Stimulated activated CD8-positive, alpha-beta memory T cell treated with anti-CD3 and anti-CD28 coated beads, Interleukin-2, amount 100 ng/mL, for 48 hours (primary cell): ENCODE results near the gene RSRC1.
"Not testable (repeated sequence)": the region's sequence is repeated elsewhere in the genome, so short reads cannot be mapped to it uniquely, and the experiment has no call there.

Source experiments
- DNase-seq, 2 donors: peaks; one replicate each; pipeline ENCODE4 v3.0.0-alpha.2; 2020; ENCODE audit warnings: low read depth in 2 of 2

RSRC1 gene

DNA sequence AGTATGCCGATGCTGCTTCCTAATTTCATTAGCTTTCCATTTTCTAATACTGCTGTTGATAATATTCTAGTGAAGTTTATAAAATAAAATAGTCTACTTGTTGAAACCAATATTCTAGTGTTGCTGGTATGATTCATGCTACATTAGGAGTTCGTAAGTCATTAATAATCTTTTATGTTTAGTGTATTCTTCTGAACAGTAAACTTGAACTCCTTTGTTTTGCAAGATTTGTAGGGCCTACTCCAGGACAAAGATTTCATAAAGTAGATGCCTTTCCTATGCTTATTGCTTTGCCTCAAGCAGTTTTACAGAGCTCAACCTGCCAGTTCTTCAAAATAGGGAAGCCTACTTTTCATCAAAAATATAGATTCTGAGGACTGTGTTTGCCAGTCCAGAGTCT, 111.5 kb downstream of the RSRC1 start:
- DNase-seq = no peak

GRCh38 chr3:158226429-158226828, 116.5 kb downstream of the RSRC1 start:
- DNase-seq = no peak

GRCh38 chr3:158228942-158229341, 119.1 kb downstream of the RSRC1 start:
- DNase-seq = not testable (repeated sequence)

DNA sequence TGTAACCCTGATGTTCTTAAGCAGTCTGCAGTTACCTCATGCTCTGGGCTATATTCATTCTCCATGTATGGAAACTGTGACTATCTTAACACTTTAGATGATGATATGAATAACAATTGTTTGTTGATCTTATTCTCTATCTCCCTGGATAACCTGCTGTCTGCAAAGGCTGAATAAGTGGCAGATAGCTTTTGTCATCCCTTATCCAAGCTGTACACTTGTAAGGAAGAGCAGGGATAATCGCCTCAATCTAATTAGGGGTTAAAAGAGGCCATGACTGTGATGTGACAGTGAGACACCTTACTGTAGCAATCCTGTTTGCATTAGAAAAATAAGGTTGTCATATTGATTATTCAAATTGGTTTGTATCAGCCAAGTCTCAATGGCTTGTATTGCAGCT, 123.9 kb downstream of the RSRC1 start:
- DNase-seq = no peak

- no peak for DNase-seq
Observed at GRCh38 chr3:158244274-158244673, 134.4 kb downstream of the RSRC1 start.

DNA sequence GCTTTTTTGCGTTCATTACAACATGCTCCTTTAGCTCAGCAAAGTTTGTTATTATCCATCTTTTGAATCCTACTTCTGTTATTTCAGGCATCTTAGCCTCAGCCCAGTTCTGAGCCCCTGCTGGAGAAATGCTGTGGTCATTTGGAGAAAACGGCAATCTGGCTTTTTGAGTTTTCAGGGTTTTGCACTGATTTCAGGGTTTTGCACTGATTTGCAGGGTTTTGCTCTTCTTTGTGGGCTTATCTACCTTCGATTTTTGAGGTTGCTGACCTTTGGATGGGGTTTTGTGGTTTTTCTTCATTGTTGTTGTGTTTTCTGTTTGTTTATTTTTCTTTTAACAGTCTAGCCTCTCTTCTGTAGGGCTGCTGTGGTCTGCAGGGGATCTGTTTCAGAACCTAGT, 137.4 kb downstream of the RSRC1 start:
- DNase-seq = no peak

DNA sequence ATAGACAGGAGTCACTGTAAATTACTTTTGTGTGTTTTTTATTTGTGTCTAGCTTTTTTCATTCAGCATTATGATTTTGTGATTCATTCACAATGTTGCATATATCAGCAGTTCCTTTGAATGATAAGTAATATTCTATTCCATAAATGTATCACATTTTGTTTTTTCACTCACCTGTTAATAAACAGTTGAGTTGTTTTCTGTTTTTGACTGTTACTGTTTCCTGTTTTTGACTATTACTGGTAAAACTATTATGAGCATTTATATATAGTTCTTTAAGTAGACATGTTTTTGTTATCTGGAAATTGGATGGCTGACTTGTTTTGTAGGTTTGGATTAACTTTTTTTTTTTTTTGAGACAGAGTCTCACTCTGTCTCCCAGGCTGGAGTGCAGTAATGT, 138.4 kb downstream of the RSRC1 start:
- no peak for DNase-seq

DNA sequence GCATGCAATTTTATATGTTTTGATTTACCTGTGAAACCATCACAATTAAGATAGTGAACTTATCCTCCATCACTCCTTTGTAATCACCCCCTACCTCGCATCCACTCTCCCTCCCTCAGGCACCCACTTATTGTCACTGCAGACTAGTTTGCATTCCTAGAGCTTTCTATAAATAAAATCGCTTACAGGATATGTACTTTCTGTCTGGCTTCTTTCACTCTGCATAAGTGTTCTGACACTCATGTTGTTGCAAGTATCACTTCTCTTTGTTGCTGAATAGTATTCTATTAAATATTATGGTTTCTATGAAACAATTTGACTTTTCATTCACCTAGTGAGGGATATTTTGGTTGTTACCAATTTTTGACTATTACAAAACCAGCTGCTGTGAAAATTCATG, 139.3 kb downstream of the RSRC1 start:
- no peak for DNase-seq

GRCh38 chr3:158258619-158259018, 148.7 kb downstream of the RSRC1 start:
- DNase-seq = no peak

DNA sequence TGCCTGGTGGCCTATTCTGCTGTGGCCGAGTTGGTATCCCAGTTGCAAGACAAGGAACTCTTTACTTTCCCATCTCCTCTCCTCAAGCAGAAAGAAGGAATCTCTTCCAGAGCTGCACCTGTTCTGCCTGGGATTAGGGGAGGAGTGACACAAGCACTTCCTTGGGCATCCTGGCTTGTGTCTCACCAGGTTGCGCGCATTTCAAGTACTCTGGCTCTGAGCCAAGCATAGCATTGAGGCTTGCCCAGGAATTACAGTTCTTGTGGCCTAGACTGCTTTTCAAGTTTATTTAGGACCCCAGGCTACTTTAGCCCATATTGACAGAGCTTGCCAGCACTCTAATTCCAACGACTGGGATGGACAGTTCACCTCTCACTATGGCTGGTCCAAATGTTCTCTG, 150.5 kb downstream of the RSRC1 start:
- DNase-seq = no peak

DNA sequence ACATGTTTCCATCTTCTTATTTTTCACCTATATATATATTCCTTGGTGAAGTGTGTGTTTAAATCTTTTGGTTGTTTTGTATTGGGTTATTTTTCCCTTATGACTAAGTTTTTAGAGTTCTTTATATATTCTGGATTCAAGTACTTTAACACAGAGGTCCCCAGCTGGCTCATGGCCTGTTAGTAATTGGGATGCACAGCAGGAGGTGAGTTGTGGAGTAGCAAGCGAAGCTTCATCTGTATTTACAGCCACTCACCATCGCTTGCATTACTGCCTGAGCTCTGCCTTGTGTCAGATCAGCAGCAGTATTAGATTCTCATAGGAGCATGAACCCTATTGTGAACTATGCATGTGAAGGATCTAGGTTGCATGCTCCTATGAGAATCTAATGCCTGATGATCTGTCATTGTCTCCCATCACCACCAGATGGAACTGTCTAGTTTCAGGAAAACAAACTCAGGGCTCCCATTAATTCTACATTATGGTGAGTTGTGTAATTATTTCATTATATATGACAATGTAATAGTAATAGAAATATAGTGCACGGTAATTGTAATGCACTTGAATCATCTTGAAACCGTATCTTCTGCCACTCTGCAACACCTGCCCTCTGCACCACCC, 151.6 kb downstream of the RSRC1 start:
- no peak for DNase-seq

- DNase-seq = no peak
Observed at GRCh38 chr3:158264894-158265293, 155.0 kb downstream of the RSRC1 start.

- no peak for DNase-seq
Observed at GRCh38 chr3:158267015-158267414, 157.1 kb downstream of the RSRC1 start.

DNA sequence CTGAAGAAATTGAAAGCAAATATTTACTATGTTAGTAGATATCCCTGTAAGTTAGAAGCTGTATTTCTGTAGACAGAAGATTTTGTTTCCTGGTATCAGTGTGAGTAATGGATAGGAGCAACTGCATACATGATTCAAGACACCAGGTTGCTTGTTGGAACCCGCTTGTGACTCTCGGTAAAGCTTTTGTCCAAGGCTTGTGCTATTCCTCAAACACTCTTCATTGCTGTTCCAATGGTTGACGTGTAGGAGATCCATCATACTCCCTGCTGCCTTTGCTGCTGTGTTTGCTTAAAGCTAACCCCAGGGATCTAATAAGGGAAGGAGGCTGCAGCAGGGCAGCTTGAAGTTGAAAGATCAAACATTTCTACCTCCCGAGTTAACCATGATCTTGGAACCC, 160.1 kb downstream of the RSRC1 start:
- no peak for DNase-seq

GRCh38 chr3:158272081-158272480, 162.2 kb downstream of the RSRC1 start:
- no peak for DNase-seq

GRCh38 chr3:158273656-158274055, 163.8 kb downstream of the RSRC1 start:
- no peak for DNase-seq

GRCh38 chr3:158278187-158278586, 168.3 kb downstream of the RSRC1 start:
- DNase-seq = no peak

DNA sequence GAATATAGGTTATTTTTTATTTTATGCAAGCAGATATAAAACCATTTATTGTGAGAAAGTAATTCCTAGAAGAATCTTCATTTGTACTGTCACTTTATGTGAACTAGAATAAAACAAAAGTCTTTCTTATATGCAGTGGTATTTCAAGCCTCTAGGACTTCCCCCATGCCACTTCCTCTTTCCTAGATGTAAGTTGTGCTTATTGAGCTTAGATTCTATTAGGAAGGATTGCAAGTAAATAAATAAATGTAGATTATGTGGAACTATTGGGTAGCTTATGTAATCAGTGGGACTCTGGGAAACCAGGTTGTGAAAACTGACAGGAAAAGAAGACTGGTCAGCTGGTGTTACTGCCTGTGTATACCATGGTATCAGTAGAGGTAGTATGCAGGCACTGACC, 169.7 kb downstream of the RSRC1 start:
- DNase-seq = no peak

- no peak for DNase-seq
Observed at GRCh38 chr3:158295771-158296170, 185.9 kb downstream of the RSRC1 start.

GRCh38 chr3:158297940-158298339, 188.1 kb downstream of the RSRC1 start:
- DNase-seq = no peak

DNA sequence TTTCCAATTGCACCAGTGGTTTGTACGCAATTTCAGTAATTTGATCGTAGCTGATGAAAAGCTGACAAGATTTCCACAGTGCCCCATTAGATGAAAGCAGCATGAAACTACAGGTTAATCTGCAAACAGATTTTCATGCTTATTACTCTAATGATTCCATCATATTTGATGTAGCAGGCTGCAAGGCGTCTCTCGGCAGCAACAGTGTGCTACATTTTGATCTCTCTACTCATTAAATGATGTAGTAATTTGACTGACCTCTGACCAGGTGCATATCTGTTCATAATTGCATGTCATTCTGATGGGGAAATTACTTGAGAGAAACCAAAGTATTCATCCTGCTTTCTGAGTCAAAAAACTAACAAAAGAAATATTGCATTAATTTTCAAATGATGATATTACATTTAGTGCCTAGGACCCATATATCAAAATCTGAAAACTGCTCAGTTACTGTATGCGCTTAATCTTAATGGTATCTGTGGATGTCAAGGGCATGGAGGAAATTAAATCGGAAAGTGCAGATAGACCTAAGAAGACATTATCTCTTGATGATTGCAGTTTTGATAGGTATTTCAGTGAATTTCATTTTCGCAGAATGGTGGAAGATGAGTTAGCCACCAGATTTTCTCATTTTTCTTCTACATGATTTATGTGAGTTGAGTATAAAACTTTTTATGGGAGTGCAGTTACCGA, 198.5 kb downstream of the RSRC1 start:
- DNase-seq = no peak

GRCh38 chr3:158312560-158313141, 202.8 kb downstream of the RSRC1 start:
- no peak for DNase-seq

DNA sequence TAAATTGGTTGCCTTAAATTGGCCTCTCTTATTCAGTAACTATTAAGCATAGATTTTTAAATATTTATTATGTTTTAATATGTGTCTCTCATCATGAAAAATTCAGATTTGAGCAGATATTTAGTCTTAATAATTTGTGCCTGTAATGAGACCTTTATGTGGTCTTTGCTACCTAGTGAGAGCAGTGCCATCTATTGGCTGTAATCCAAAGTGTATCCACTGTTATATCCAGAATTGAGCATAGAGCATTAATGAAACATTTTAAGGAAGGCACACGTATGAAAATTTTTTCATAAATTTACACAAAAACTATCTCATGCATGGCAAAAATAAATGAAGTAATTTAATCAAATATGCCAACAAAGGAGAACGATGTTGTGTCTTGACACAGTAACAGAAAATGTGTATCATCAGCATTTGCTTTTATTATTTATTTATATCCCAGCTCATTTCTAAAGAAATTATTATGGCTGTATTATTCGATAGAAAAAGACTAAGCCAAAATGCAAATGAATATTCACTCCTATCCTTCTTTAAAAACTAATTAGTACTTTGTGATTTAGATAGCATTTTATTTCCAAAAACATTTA, 203.5 kb downstream of the RSRC1 start:
- no peak for DNase-seq
